Right renal cortex interstitium (tissue), 3 donors: ENCODE results near the gene CEP85L. TPM values are rescaled to one million over a fixed set of nuclear protein-coding genes. Genes with fewer than 3 reads are reported as not detected.
"Not testable (repeated sequence)": the region's sequence is repeated elsewhere in the genome, so short reads cannot be mapped to it uniquely, and the experiment has no call there.

Experiments used
- DNase-seq, 3 donors: peaks; one replicate each; pipeline ENCODE4 v3.0.0-alpha.2; 2013; ENCODE audit warnings: low read depth in 3 of 3, low spot score in 2 of 3
- polyA plus RNA-seq, 3 donors: library from polyadenylated mRNA; unstranded; fragments of 120-200 nt; gene quantifications; one replicate each; pipeline ENCODE4 v1.2.1, GENCODE V29; 2013; ENCODE audit not compliant: insufficient read length in 3 of 3

Gene CEP85L
- polyA plus RNA-seq, 3 donors, result 7.6 to 8.6 (median 8.2) TPM

GRCh38 chr6:118451839-118452238, 199.6 kb downstream of the CEP85L start:
- DNase-seq, result no peak

DNA sequence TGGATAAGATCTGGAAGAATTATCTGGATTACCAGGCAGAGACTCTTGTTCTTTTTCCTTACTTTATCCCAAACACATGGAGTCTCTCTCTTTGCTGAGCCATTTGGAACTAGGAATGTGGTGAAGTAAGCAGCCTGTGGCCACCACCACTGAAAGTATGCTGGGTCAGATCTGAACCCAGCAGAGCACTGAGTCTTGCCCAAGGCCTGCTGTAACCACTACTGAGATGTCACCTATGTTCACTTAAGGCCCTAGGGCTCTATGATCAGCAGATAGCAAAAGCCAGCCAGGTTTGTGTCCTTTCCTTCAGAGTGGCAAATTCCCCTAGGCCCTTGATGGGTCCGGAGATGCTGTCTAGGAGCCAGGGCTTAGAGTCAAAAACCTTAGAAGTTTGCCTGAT, 206.6 kb downstream of the CEP85L start:
- DNase-seq, result no peak

DNA sequence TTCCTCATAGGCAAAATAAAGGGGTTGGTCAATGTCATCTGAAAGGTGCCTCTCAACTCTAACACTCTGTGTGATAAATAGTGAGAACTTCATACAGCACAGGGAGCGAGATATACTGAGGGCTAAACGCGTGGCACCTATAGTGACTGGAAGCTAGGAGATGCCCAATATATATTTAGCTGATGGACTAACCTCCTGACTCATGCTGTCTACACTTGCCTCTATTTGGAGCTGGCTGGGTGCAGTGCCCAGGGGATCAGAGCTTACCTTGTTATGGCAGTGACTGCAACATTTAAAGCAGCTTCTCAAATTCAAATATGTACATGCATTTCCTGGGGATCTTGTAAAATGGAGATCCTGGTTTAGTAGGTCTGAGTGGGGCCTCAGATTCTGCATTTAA, 214.9 kb downstream of the CEP85L start:
- no peak for DNase-seq

GRCh38 chr6:118434147-118434546, 217.2 kb downstream of the CEP85L start:
- not testable (repeated sequence) for DNase-seq

GRCh38 chr6:118421312-118421711, 230.1 kb downstream of the CEP85L start:
- not testable (repeated sequence) for DNase-seq

- DNase-seq, result no peak
Observed at GRCh38 chr6:118419448-118420394, 231.7 kb downstream of the CEP85L start.

Other genes with a start within 250 kb of the CEP85L start
- 1 to 10 TPM; 6.2 to 8.8 (median 6.4) TPM for gene PLN, start 103.3 kb downstream of the CEP85L start, polyA plus RNA-seq
- gene ASF1A, start 242.6 kb upstream of the CEP85L start, polyA plus RNA-seq, result 10 to 100 TPM; 35.1 to 47.2 (median 40.6) TPM